A673 (cell line): Measurements from ENCODE around the gene ME3. TPM values are rescaled to one million over a fixed set of nuclear protein-coding genes. Genes with fewer than 3 reads are reported as not detected.

Source experiments
- BruUV-seq: library from RNA; stranded (reverse); fragments of 400-500 nt; replicated peaks from 2 replicates; lab custom pipeline; 2021; lab: Mats Ljungman, UMichigan
- CTCF ChIA-PET: fragments of 300-600 bp; sonication (Branson Sonifier 250); formaldehyde crosslinking; loops from one replicate; lab custom pipeline; 2022; ENCODE audit warnings: antibody characterized with exemption; lab: Charles Lee
- POLR2A ChIA-PET: fragments of 300-600 bp; sonication (Branson Sonifier 250); formaldehyde crosslinking; loops from one replicate; lab custom pipeline; 2022; ENCODE audit warnings: antibody characterized with exemption; ENCODE audit not compliant: low non-redundant PET; lab: Charles Lee
- DNase-seq: peaks from one replicate; pipeline ENCODE4 v3.0.0-alpha.2; 2015; ENCODE audit warnings: low spot score
- H3K27ac ChIP-seq: fragments of 200-600 bp; sonication (generic); 2 replicates; pipeline ENCODE4 v1.5.1; 2016; ENCODE audit warnings: mixed run types, low read depth, mild to moderate bottlenecking, mixed read lengths, antibody characterized with exemption, low read length; ENCODE audit not compliant: poor library complexity, severe bottlenecking
- H3K27me3 ChIP-seq: fragments of 200-600 bp; sonication (generic); replicated peaks from 2 replicates; pipeline ENCODE4 v1.6.1; 2017; ENCODE audit warnings: mixed run types, low read depth, mild to moderate bottlenecking, mixed read lengths, antibody characterized with exemption, low read length; ENCODE audit not compliant: insufficient read depth, poor library complexity
- H3K36me3 ChIP-seq: fragments of 200-600 bp; sonication (generic); 2 replicates; pipeline ENCODE4 v1.6.1; 2016; ENCODE audit warnings: mixed run types, mild to moderate bottlenecking, mixed read lengths, antibody characterized with exemption, low read length; ENCODE audit not compliant: insufficient read depth, poor library complexity, severe bottlenecking
- H3K4me1 ChIP-seq: fragments of 200-600 bp; sonication (generic); 2 replicates; pipeline ENCODE4 v1.6.1; 2017; ENCODE audit warnings: mixed run types, mild to moderate bottlenecking, mixed read lengths, antibody characterized with exemption, low read length; ENCODE audit not compliant: insufficient read depth, poor library complexity, severe bottlenecking
- H3K4me3 ChIP-seq: fragments of 200-600 bp; sonication (generic); 2 replicates; pipeline ENCODE4 v1.5.1; 2016; ENCODE audit warnings: low read depth, mixed run types, mild to moderate bottlenecking, mixed read lengths, low read length; ENCODE audit not compliant: poor library complexity, severe bottlenecking
- H3K9me3 ChIP-seq: fragments of 200-600 bp; sonication (generic); 2 replicates; pipeline ENCODE4 v1.6.1; 2016; ENCODE audit warnings: mixed run types, low read depth, mild to moderate bottlenecking, mixed read lengths, antibody characterized with exemption, low read length; ENCODE audit not compliant: poor library complexity, severe bottlenecking
- EZH2 ChIP-seq: fragments of 200-600 bp; sonication (generic); IDR thresholded peaks from 2 replicates; pipeline ENCODE4 v1.6.1; 2017; ENCODE audit warnings: borderline replicate concordance, low read depth, mild to moderate bottlenecking, mixed read lengths, antibody characterized with exemption, low read length; ENCODE audit not compliant: poor library complexity, severe bottlenecking
- intact Hi-C: fragments of 100-400 bp; cut with micrococcal nuclease; formaldehyde crosslinking; loops from one replicate; pipeline ENCODE4 v1.10.0; 2022; ENCODE audit not compliant: unreplicated experiment
- total RNA-seq: library from RNA; stranded (reverse); gene quantifications from 2 replicates; pipeline ENCODE4 v1.2.3, GENCODE V29; 2021
- TF ChIP-seq, protein P1 (sequence below): fragments of 300-800, 200-600 bp; sonication (generic); conservative IDR thresholded peaks from 2 replicates; pipeline ENCODE4 v1.5.1; 2017; ENCODE audit warnings: low read depth, mild to moderate bottlenecking, antibody characterized with exemption, low read length, moderate library complexity, mixed read lengths

Gene ME3
- total RNA-seq, 1 experiment from 2014 or later: 7.6 TPM

DNA sequence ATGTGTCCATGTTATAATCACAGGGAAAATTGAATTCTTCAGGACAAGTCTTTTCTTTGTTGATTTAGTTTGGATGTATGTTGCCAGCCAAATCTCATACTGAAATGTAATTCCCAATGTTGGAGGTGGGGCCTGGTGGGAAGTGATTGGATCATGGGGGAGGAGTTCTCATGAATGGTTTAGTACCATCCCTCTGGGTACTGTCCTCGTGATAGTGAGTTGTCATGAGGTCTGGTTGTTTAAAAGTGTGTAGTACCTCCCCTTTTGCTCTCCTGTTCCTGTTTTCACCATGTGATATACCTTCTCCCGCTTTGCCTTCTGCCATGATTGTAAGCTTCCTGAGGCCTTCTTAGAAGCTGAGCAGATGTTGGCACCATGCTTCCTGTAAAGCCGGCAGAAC, 197.4 kb downstream of the ME3 start:
- no peaks in the 10 kb centered on the region for H3K9me3 ChIP-seq
- no peaks in the 10 kb centered on the region for H3K36me3 ChIP-seq
- intact Hi-C loops: no loop called here
- ChIA-PET CTCF (no interaction called here), POLR2A (no interaction called here)
- no peak for DNase-seq
- TF ChIP-seq, protein P1, sequence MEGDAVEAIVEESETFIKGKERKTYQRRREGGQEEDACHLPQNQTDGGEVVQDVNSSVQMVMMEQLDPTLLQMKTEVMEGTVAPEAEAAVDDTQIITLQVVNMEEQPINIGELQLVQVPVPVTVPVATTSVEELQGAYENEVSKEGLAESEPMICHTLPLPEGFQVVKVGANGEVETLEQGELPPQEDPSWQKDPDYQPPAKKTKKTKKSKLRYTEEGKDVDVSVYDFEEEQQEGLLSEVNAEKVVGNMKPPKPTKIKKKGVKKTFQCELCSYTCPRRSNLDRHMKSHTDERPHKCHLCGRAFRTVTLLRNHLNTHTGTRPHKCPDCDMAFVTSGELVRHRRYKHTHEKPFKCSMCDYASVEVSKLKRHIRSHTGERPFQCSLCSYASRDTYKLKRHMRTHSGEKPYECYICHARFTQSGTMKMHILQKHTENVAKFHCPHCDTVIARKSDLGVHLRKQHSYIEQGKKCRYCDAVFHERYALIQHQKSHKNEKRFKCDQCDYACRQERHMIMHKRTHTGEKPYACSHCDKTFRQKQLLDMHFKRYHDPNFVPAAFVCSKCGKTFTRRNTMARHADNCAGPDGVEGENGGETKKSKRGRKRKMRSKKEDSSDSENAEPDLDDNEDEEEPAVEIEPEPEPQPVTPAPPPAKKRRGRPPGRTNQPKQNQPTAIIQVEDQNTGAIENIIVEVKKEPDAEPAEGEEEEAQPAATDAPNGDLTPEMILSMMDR: no peak
- no peak for TF ChIP-seq EZH2
- H3K4me3 ChIP-seq: no peak overlapping the region
- no peaks in the 10 kb centered on the region for H3K4me1 ChIP-seq
- H3K27ac ChIP-seq: no peak overlapping the region
- H3K27me3 ChIP-seq: no peaks in the 10 kb centered on the region
- BruUV-seq: no TSS peak

DNA sequence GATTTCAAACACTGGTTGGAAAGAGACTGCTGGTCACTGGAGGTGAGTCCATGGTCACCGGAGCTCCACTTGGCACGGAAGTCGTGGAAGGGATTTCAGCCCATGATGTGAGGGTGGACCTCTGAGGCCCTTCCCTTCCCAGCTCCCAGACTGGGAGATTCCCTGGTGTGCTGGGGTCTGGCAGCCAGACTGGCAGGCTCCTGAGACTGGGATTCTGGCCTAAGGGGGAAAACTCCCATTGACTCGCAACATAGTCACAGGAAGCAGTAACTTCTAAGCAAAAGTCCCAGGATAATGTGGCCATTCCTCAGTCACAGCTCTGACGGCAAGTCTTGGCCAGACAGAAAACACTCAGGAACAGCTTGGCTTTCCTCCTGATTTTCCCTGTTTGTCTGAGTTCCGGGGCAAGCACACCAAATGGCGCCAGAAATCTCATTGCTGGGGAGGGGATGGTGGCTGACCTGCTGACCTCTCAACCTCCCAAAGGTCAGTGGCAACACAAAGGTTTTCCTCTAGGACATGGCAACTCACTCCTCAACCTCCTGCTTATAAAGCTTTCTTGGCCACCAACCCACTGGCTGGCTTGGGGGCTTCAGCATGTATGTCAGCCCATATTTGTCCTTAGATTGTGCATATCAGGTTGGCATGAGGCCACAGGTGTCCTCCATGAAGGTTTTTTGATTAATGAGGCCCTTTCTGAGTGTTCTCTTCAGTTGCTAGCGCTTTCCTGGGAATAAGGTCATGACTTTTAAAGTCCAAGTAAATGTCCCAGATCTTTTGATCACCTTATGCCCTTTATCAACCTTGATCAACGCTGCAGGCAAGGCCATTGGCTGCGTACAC, 198.2 kb downstream of the ME3 start:
- H3K9me3 ChIP-seq: no peaks in the 10 kb centered on the region
- H3K4me1 ChIP-seq: no peaks in the 10 kb centered on the region
- no peak overlapping the region for H3K27ac ChIP-seq
- no peaks in the 10 kb centered on the region for H3K36me3 ChIP-seq
- no peak for DNase-seq
- POLR2A ChIA-PET: interaction anchor here (0.7 kb wide), 1 partner anchor 36 kb away, joined by 3 read pairs; no protein-coding TSS in a partner anchor
- intact Hi-C loops: no loop called here
- no TSS peak for BruUV-seq
- H3K27me3 ChIP-seq: no peaks in the 10 kb centered on the region
- TF ChIP-seq EZH2: no peak
- TF ChIP-seq, protein P1: no peak
- no peak overlapping the region for H3K4me3 ChIP-seq
- CTCF ChIA-PET: no interaction called here

DNA sequence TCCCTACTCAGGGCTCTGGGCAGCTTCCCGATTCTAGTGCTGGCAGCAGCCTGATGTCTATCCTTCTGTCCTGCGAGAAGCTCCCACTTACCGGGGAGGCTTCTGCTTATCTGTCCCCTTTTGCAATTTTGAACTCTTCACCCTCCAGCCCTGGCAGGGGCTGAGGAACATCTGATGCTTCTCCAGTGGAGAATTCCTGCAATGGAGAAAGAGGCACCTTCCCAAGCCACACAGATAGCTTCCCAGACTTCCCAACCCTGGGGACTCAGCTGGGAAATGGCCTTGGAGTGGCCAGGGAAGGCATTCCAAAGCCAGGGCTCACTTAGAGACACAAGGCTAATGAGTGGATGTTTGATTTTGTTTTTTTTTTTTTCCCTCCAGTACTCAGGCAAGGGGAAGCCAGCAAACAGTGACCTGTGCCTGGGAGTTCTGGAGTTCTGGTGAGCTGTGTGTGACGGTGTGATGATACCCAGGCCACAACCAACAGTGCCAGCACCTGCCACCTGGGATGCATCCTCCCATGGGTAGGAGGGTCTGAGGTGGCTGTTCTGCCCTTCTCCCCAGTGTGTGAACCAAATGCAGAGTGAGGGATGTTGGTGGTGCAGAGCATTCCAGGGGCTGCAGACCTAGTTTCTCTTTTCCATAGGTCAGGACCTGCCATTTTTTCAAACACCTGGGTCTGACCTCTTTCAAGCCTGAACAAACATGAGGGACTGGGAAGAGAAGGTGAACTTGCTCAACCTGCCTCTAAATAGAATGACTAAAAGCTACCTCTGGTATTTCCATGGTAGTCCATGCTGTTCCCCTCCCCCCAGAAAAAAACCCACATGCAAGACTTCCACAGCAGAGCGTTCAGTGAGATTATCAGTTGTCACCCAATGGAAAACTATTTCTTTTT, 202.7 kb downstream of the ME3 start:
- no peaks in the 10 kb centered on the region for H3K4me1 ChIP-seq
- no peak overlapping the region for H3K4me3 ChIP-seq
- intact Hi-C loops: no loop called here
- no peak overlapping the region for H3K27ac ChIP-seq
- H3K27me3 ChIP-seq: no peaks in the 10 kb centered on the region
- ChIA-PET CTCF (interaction anchor here (0.6 kb wide), 1 partner anchor 175 kb away, joined by 3 read pairs; no protein-coding TSS in a partner anchor), POLR2A (no interaction called here)
- no peaks in the 10 kb centered on the region for H3K36me3 ChIP-seq
- no peak for DNase-seq
- H3K9me3 ChIP-seq: no peaks in the 10 kb centered on the region
- BruUV-seq: no TSS peak
- TF ChIP-seq EZH2: no peak
- TF ChIP-seq, protein P1: no peak
